ENCODE results near the gene FOXL3. TPM values are rescaled to one million over a fixed set of nuclear protein-coding genes. Genes with fewer than 3 reads are reported as not detected.

The FOXL3 gene
- total and polyA plus RNA-seq, 3 donors from 2014 or later: 4.5 to 37.7 (median 14.5) TPM

- no peak for TF ChIP-seq CTCF (IDR thresholded peaks at IDR 0.05)
- no peak for TF ChIP-seq POLR2A (IDR thresholded peaks at IDR 0.05)
Measured at GRCh38 chr7:254337-255037, 35.5 kb upstream of the FOXL3 start.

GRCh38 chr7:255038-255435 is 34.9 kb upstream of the FOXL3 start:
- DNase-seq: no peak
- TF ChIP-seq POLR2A (IDR thresholded peaks at IDR 0.05): no peak
- TF ChIP-seq CTCF (IDR thresholded peaks at IDR 0.05): no peak
- no peaks in the 10 kb centered on the region for H3K4me1 ChIP-seq
- no peaks in the 10 kb centered on the region for H3K27me3 ChIP-seq
- H3K36me3 ChIP-seq (ENCODE audit: low read depth, missing control alignments): no peaks in the 10 kb centered on the region
- H3K27ac ChIP-seq: no peak overlapping the region
- intact Hi-C loops (cut with DNase I; ENCODE audit: low total_unique reads): no loop called here
- H3K4me3 ChIP-seq: no peak overlapping the region
- 94 to 98% methylated on average over 15 to 19 of the region's 19 CpGs for WGBS, 2 donors
- no peaks in the 10 kb centered on the region for H3K9me3 ChIP-seq

More at GRCh38 chr7:254337-255037, 35.5 kb upstream of the FOXL3 start:
- Histone ChIP-seq H3K4me1 (no peaks in the 10 kb centered on the region), H3K36me3 (ENCODE audit: low read depth, missing control alignments) (no peaks in the 10 kb centered on the region), H3K4me3 (no peak overlapping the region), H3K9me3 (no peaks in the 10 kb centered on the region), H3K27ac (no peak overlapping the region), H3K27me3 (no peaks in the 10 kb centered on the region)
- intact Hi-C loops (cut with DNase I; ENCODE audit: low total_unique reads): no loop called here
- WGBS, 2 donors: 93 to 98% methylated on average over 29 to 31 of the region's 31 CpGs
- no peak for DNase-seq

- TF ChIP-seq POLR2A (IDR thresholded peaks at IDR 0.05) (no peak), CTCF (IDR thresholded peaks at IDR 0.05) (no peak)
- no peak overlapping the region for H3K27ac ChIP-seq
- no peaks in the 10 kb centered on the region for H3K36me3 ChIP-seq (ENCODE audit: low read depth, missing control alignments)
- no peaks in the 10 kb centered on the region for H3K27me3 ChIP-seq
- DNase-seq: no peak
- H3K9me3 ChIP-seq: no peaks in the 10 kb centered on the region
- WGBS, 2 donors: 92 to 95% methylated on average over 26 to 44 of the region's 44 CpGs
- H3K4me1 ChIP-seq: no peaks in the 10 kb centered on the region
- no peak overlapping the region for H3K4me3 ChIP-seq
- intact Hi-C loops (cut with DNase I; ENCODE audit: low total_unique reads): no loop called here
Measured at GRCh38 chr7:255721-256361, 34.1 kb upstream of the FOXL3 start.

GRCh38 chr7:256461-256940 is 33.5 kb upstream of the FOXL3 start:
- no peaks in the 10 kb centered on the region for H3K9me3 ChIP-seq
- no peak overlapping the region for H3K4me3 ChIP-seq
- no peak overlapping the region for H3K27ac ChIP-seq
- intact Hi-C loops (cut with DNase I; ENCODE audit: low total_unique reads): no loop called here
- 89 to 96% methylated on average over 28 to 36 of the region's 38 CpGs for WGBS, 2 donors
- no peaks in the 10 kb centered on the region for H3K4me1 ChIP-seq
- no peaks in the 10 kb centered on the region for H3K36me3 ChIP-seq (ENCODE audit: low read depth, missing control alignments)
- no peaks in the 10 kb centered on the region for H3K27me3 ChIP-seq
- TF ChIP-seq POLR2A (IDR thresholded peaks at IDR 0.05): no peak
- TF ChIP-seq CTCF (IDR thresholded peaks at IDR 0.05): no peak
- DNase-seq: no peak

All from testis (tissue), 3 donors.